HCT116 (cell line): ENCODE data around the gene NFKB1. TPM values are rescaled to one million over a fixed set of nuclear protein-coding genes. Genes with fewer than 3 reads are reported as not detected.

Source experiments
- ATAC-seq: fragments of 200-7000 bp; cut with Tn5 transposase; 2 replicates; pipeline ENCODE4 v1.9.1; 2020; ENCODE audit warnings: mild to moderate bottlenecking, moderate library complexity
- BruUV-seq: library from RNA; stranded (reverse); fragments of 400-500 nt; replicated peaks from 2 replicates; lab custom pipeline; 2021; lab: Mats Ljungman, UMichigan
- CTCF ChIA-PET: fragments of 300-600 bp; sonication (Branson Sonifier 250); formaldehyde crosslinking; loops from one replicate; lab custom pipeline; 2021; ENCODE audit warnings: antibody characterized with exemption; lab: Charles Lee
- POLR2A ChIA-PET: fragments of 300-600, 350-600 bp; sonication (Branson Sonifier 250); formaldehyde crosslinking; loops from one replicate; lab custom pipeline; 2021; ENCODE audit warnings: antibody characterized with exemption; lab: Charles Lee
- RAD21 ChIA-PET, 2 experiments: fragments of 300-600 bp; sonication (Branson Sonifier 250); formaldehyde crosslinking; loops; one replicate each; lab custom pipeline; 2023; ENCODE audit warnings: low total read pairs in 2 of 2; ENCODE audit not compliant: uncharacterized antibody in 2 of 2, unreplicated experiment in 2 of 2, low non-redundant PET in 1 of 2; lab: Charles Lee
- DNase-seq: peaks from one replicate; pipeline ENCODE4 v3.0.0-alpha.2; 2010; ENCODE audit warnings: low read depth, low spot score
- H2AFZ ChIP-seq: fragments of 200-600 bp; shearing (Covaris generic), sonication (generic); 2 replicates; pipeline ENCODE4 v1.6.1; 2017; ENCODE audit warnings: low read depth, mixed run types, mixed read lengths, antibody characterized with exemption, low read length; ENCODE audit not compliant: poor library complexity, severe bottlenecking
- H3K27ac ChIP-seq: 2 replicates; pipeline ENCODE4 v1.5.1; 2012; ENCODE audit warnings: low read depth, low read length
- H3K27me3 ChIP-seq: fragments of 200-600 bp; sonication (generic); 2 replicates; pipeline ENCODE4 v1.6.1; 2016; ENCODE audit warnings: mixed run types, low read length, mixed read lengths; ENCODE audit not compliant: insufficient read depth
- H3K36me3 ChIP-seq, 2 experiments: fragments of 200-500 bp in 1 of 2; fragments of 200-600 bp in 1 of 2; sonication (Bioruptor generic) in 1 of 2; sonication (generic) in 1 of 2; 2 replicates each; pipeline versions ENCODE4 v1.5.1 to v1.6.1; 2014 to 2016; ENCODE audit warnings: low read length in 2 of 2, inconsistent platforms in 1 of 2, mixed read lengths in 1 of 2, mixed run types in 1 of 2; ENCODE audit not compliant: insufficient read depth in 2 of 2, control insufficient read depth in 1 of 2
- H3K4me1 ChIP-seq, 2 experiments: fragments of 200-600 bp in 1 of 2; sonication (generic) in 1 of 2; 2 replicates each; pipeline versions ENCODE4 v1.5.1 to v1.6.1; 2012 to 2017; ENCODE audit warnings: low read length in 2 of 2, inconsistent platforms in 1 of 2, mild to moderate bottlenecking in 1 of 2, mixed read lengths in 1 of 2, mixed run types in 1 of 2, moderate library complexity in 1 of 2; ENCODE audit not compliant: insufficient read depth in 2 of 2, control insufficient read depth in 1 of 2
- H3K4me2 ChIP-seq: fragments of 200-600 bp; sonication (generic); 2 replicates; pipeline ENCODE4 v1.6.1; 2017; ENCODE audit warnings: mixed run types, low read length, mixed read lengths
- H3K4me3 ChIP-seq, 2 experiments: fragments of 200-600 bp in 1 of 2; sonication (generic) in 1 of 2; replicated peaks in 1 of 2; 2 replicates each; pipeline ENCODE4 v1.5.1; 2011 to 2016; ENCODE audit warnings: low read length in 2 of 2, control low read depth in 1 of 2, low read depth in 1 of 2, mild to moderate bottlenecking in 1 of 2, mixed read lengths in 1 of 2, mixed run types in 1 of 2
- H3K79me2 ChIP-seq: fragments of 200-600 bp; sonication (generic); 2 replicates; pipeline ENCODE4 v1.6.1; 2017; ENCODE audit warnings: mild to moderate bottlenecking, mixed run types, low read length, moderate library complexity, mixed read lengths; ENCODE audit not compliant: insufficient read depth
- H3K9ac ChIP-seq: fragments of 200-600 bp; sonication (generic); 2 replicates; pipeline ENCODE4 v1.6.1; 2016; ENCODE audit warnings: low read length, mixed read lengths
- H3K9me2 ChIP-seq: fragments of 200-600 bp; sonication (generic), shearing (Covaris generic); 2 replicates; pipeline ENCODE4 v1.6.1; 2017; ENCODE audit warnings: mixed run types, mild to moderate bottlenecking, moderate library complexity; ENCODE audit not compliant: insufficient read depth
- H3K9me3 ChIP-seq, 2 experiments: fragments of 200-500 bp in 1 of 2; fragments of 200-600 bp in 1 of 2; sonication (Bioruptor generic) in 1 of 2; sonication (generic) in 1 of 2; 2 replicates each; pipeline ENCODE4 v1.6.1; 2014 to 2017; ENCODE audit warnings: low read length in 2 of 2, mixed read lengths in 2 of 2, inconsistent platforms in 1 of 2, low read depth in 1 of 2, mild to moderate bottlenecking in 1 of 2, mixed run types in 1 of 2, moderate library complexity in 1 of 2; ENCODE audit not compliant: control insufficient read depth in 1 of 2, insufficient read depth in 1 of 2
- H4K20me1 ChIP-seq: fragments of 200-600 bp; sonication (generic), shearing (Covaris generic); 2 replicates; pipeline ENCODE4 v1.6.1; 2017; ENCODE audit warnings: mixed run types, mild to moderate bottlenecking, moderate library complexity; ENCODE audit not compliant: insufficient read depth
- EGR1 ChIP-seq: IDR thresholded peaks from 2 replicates; pipeline ENCODE4 v1.6.1; 2012; ENCODE audit warnings: low read depth
- ELF1 ChIP-seq: IDR thresholded peaks from 2 replicates; pipeline ENCODE4 v1.6.1; 2012; ENCODE audit warnings: low read depth, borderline replicate concordance
- EZH2 ChIP-seq: fragments of 200-600 bp; sonication (generic); IDR thresholded peaks from 2 replicates; pipeline ENCODE4 v1.6.1; 2017; ENCODE audit warnings: antibody characterized with exemption, mixed run types
- EZH2phosphoT487 ChIP-seq: fragments of 200-600 bp; IDR thresholded peaks from 2 replicates; pipeline ENCODE4 v1.6.1; 2018; ENCODE audit warnings: antibody characterized with exemption, borderline replicate concordance
- FOSL1 ChIP-seq: IDR thresholded peaks from 2 replicates; pipeline ENCODE4 v1.6.1; 2012; ENCODE audit warnings: low read depth
- JUND ChIP-seq: IDR thresholded peaks from 2 replicates; pipeline ENCODE4 v1.6.1; 2012
- MAX ChIP-seq: IDR thresholded peaks from 2 replicates; pipeline ENCODE4 v1.6.1; 2012
- POLR2A ChIP-seq: IDR thresholded peaks from 2 replicates; pipeline ENCODE4 v1.7.0; 2011; ENCODE audit warnings: borderline replicate concordance; ENCODE audit not compliant: insufficient read depth, insufficient read length; ENCODE audit errors: extremely low read depth
- RAD21 ChIP-seq: IDR thresholded peaks from 2 replicates; pipeline ENCODE4 v1.6.1; 2012; ENCODE audit warnings: low read depth, mild to moderate bottlenecking
- SIN3A ChIP-seq: IDR thresholded peaks from 2 replicates; pipeline ENCODE4 v1.6.1; 2012; ENCODE audit warnings: low read depth
- SP1 ChIP-seq: IDR thresholded peaks from 2 replicates; pipeline ENCODE4 v1.6.1; 2012; ENCODE audit warnings: low read depth
- YY1 ChIP-seq: IDR thresholded peaks from 2 replicates; pipeline ENCODE4 v1.6.1; 2011; ENCODE audit warnings: low read length, low read depth, moderate library complexity, mild to moderate bottlenecking; ENCODE audit not compliant: insufficient replicate concordance; ENCODE audit errors: extremely low read depth
- ZFX ChIP-seq: fragments of 450-650 bp; IDR thresholded peaks from 2 replicates; pipeline ENCODE4 v1.6.1; 2017
- ZNF274 ChIP-seq: fragments of 200-500 bp; sonication (Bioruptor generic); IDR thresholded peaks from 2 replicates; pipeline ENCODE4 v1.6.1; 2014; ENCODE audit warnings: mild to moderate bottlenecking, low read depth, low read length, inconsistent platforms
- intact Hi-C: fragments of 100-400 bp; cut with micrococcal nuclease; formaldehyde crosslinking; loops from 2 replicates; pipeline ENCODE4 v1.10.0; 2022
- total RNA-seq: library from RNA; stranded (reverse); gene quantifications from one replicate; pipeline ENCODE4 v1.2.1, GENCODE V29; 2021; ENCODE audit not compliant: unreplicated experiment
- TF ChIP-seq, protein P1 (sequence below): IDR thresholded peaks from 2 replicates; pipeline ENCODE4 v1.6.1; 2011; ENCODE audit warnings: mild to moderate bottlenecking, low read length, moderate library complexity; ENCODE audit not compliant: insufficient replicate concordance; ENCODE audit errors: extremely low read depth

NFKB1 gene
- total RNA-seq, 1 experiment from 2014 or later: 29.4 TPM

- intact Hi-C loops: loop anchor here (10.0 kb wide), 1 partner anchor 1307 kb away; no protein-coding TSS in a partner anchor
- ChIA-PET RAD21 (no interaction called here), CTCF (no interaction called here), POLR2A (no interaction called here)
- Histone ChIP-seq H3K36me3 (no peaks in the 10 kb centered on the region), H3K27ac (no peak overlapping the region), H4K20me1 (no peaks in the 10 kb centered on the region), H3K9me2 (no peaks in the 10 kb centered on the region), H3K9ac (no peak overlapping the region), H3K27me3 (no peaks in the 10 kb centered on the region), H2AFZ (no peak overlapping the region), H3K4me3 (no peak overlapping the region), H3K4me2 (peak overlapping the region; percentile 18; the same call in 1 of the 2 replicates), H3K9me3 (no peaks in the 10 kb centered on the region), H3K4me1 (peaks cover 0 to 14% of the 10 kb centered on the region in 2 experiments; a peak in 2 of 4 replicates), H3K79me2 (no peaks in the 10 kb centered on the region)
- TF ChIP-seq JUND (0 out of 2 replicates have a peak, but pooled peaks have one; percentile 18), ZFX (no peak), FOSL1 (peak; percentile 52)
- no TSS peak for BruUV-seq
- ATAC-seq (peak; percentile 62), DNase-seq (peak; percentile 22)
Observed at GRCh38 chr4:102627831-102628523, 126.8 kb downstream of the NFKB1 start.

DNA sequence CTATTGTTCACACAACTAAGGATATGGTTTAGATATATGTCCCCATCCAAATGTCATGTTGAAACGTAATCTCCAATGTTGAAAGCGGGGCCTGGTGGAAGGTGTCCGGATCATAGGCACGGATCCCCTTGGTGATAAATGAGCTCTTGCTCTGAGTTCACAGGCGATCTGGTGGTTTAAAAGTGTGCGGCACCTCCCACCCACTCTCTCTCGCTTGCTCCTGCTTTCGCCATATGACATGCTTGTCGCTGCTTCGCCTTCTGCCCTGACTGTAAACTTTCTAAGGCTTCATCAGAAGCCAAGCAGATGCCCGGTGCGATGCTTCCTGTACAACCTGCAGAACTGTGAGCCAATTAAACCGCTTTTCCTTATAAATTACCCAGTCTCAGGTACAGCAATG, 128.5 kb downstream of the NFKB1 start:
- DNase-seq (no peak), ATAC-seq (no peak)
- no peaks in the 10 kb centered on the region for H3K79me2 ChIP-seq
- no peaks in the 10 kb centered on the region for H3K27me3 ChIP-seq
- no peaks in the 10 kb centered on the region for H3K9me3 ChIP-seq
- H3K4me1 ChIP-seq: peaks cover 0 to 12% of the 10 kb centered on the region in 2 experiments; a peak in 2 of 4 replicates
- ChIA-PET RAD21 (no interaction called here), CTCF (no interaction called here), POLR2A (no interaction called here)
- TF ChIP-seq POLR2A (no peak), SIN3A (no peak), RAD21 (no peak), ZFX (no peak), EGR1 (no peak), ZNF274 (no peak), EZH2phosphoT487 (no peak), EZH2 (no peak), JUND (no peak), YY1 (no peak), MAX (no peak), ELF1 (no peak), SP1 (no peak)
- TF ChIP-seq, protein P1, sequence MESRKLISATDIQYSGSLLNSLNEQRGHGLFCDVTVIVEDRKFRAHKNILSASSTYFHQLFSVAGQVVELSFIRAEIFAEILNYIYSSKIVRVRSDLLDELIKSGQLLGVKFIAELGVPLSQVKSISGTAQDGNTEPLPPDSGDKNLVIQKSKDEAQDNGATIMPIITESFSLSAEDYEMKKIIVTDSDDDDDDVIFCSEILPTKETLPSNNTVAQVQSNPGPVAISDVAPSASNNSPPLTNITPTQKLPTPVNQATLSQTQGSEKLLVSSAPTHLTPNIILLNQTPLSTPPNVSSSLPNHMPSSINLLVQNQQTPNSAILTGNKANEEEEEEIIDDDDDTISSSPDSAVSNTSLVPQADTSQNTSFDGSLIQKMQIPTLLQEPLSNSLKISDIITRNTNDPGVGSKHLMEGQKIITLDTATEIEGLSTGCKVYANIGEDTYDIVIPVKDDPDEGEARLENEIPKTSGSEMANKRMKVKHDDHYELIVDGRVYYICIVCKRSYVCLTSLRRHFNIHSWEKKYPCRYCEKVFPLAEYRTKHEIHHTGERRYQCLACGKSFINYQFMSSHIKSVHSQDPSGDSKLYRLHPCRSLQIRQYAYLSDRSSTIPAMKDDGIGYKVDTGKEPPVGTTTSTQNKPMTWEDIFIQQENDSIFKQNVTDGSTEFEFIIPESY: no peak
- H3K9me2 ChIP-seq: no peaks in the 10 kb centered on the region
- no peak overlapping the region for H3K9ac ChIP-seq
- intact Hi-C loops: loop anchor here (10.0 kb wide), 1 partner anchor 1305 kb away; no protein-coding TSS in a partner anchor
- no peak overlapping the region for H3K4me2 ChIP-seq
- no TSS peak for BruUV-seq
- H3K36me3 ChIP-seq: no peaks in the 10 kb centered on the region
- no peak overlapping the region for H3K27ac ChIP-seq
- no peak overlapping the region for H2AFZ ChIP-seq
- no peaks in the 10 kb centered on the region for H4K20me1 ChIP-seq
- no peak overlapping the region for H3K4me3 ChIP-seq
